ENCODE measurements around the gene GJA5.

Gene GJA5

GRCh38 chr1:147760481-147761260 lies at the start of gene GJA5:
GJA5 (minus strand) TSS chr1:147760602; CDS start chr1:147759238, 1,364 bp downstream.
- no peak within 1 kb of the TSS for H3K4me3 Mint-ChIP-seq
- H3K27me3 Mint-ChIP-seq = peaks cover 1% of the 10 kb centered on the region
- H3K36me3 Mint-ChIP-seq (ENCODE audit: low read depth) = no peaks in the 10 kb centered on the region
- no peak within 1 kb of the TSS for H3K27ac Mint-ChIP-seq
- no peaks in the 10 kb centered on the region for H3K4me1 Mint-ChIP-seq (ENCODE audit: low read depth)
- intact Hi-C loops (cut with micrococcal nuclease) = no loop called here
- H3K9me3 Mint-ChIP-seq = no peaks in the 10 kb centered on the region

- Mint-ChIP-seq H3K27me3 (no peaks in the 10 kb centered on the region), H3K27ac (no peak overlapping the region), H3K4me1 (ENCODE audit: low read depth) (no peaks in the 10 kb centered on the region), H3K9me3 (no peaks in the 10 kb centered on the region), H3K36me3 (ENCODE audit: low read depth) (no peaks in the 10 kb centered on the region), H3K4me3 (no peak overlapping the region)
- intact Hi-C loops (cut with micrococcal nuclease) = no loop called here
Observed at GRCh38 chr1:147809236-147809635, 48.8 kb upstream of the GJA5 start.

- intact Hi-C loops (cut with micrococcal nuclease) = no loop called here
- Mint-ChIP-seq H3K9me3 (no peaks in the 10 kb centered on the region), H3K27ac (no peak overlapping the region), H3K4me1 (ENCODE audit: low read depth) (no peaks in the 10 kb centered on the region), H3K36me3 (ENCODE audit: low read depth) (no peaks in the 10 kb centered on the region), H3K4me3 (no peak overlapping the region), H3K27me3 (no peaks in the 10 kb centered on the region)
Observed at GRCh38 chr1:147808025-147808424, 47.6 kb upstream of the GJA5 start.

- Mint-ChIP-seq H3K4me3 (no peak overlapping the region), H3K4me1 (ENCODE audit: low read depth) (no peaks in the 10 kb centered on the region), H3K9me3 (no peaks in the 10 kb centered on the region), H3K27ac (no peak overlapping the region), H3K27me3 (no peaks in the 10 kb centered on the region), H3K36me3 (ENCODE audit: low read depth) (no peaks in the 10 kb centered on the region)
- intact Hi-C loops (cut with micrococcal nuclease) = no loop called here
Observed at GRCh38 chr1:147807405-147807804, 47.0 kb upstream of the GJA5 start.

GRCh38 chr1:147804942-147805723 lies 44.7 kb upstream of the GJA5 start:
- H3K36me3 Mint-ChIP-seq (ENCODE audit: low read depth) = no peaks in the 10 kb centered on the region
- no peaks in the 10 kb centered on the region for H3K27me3 Mint-ChIP-seq
- H3K9me3 Mint-ChIP-seq = no peaks in the 10 kb centered on the region
- peaks cover 7% of the 10 kb centered on the region for H3K4me1 Mint-ChIP-seq (ENCODE audit: low read depth)
- no peak overlapping the region for H3K4me3 Mint-ChIP-seq
- intact Hi-C loops (cut with micrococcal nuclease) = no loop called here
- no peak overlapping the region for H3K27ac Mint-ChIP-seq

GRCh38 chr1:147800804-147801203 lies 40.4 kb upstream of the GJA5 start:
- Mint-ChIP-seq H3K9me3 (no peaks in the 10 kb centered on the region), H3K27me3 (no peaks in the 10 kb centered on the region), H3K27ac (no peak overlapping the region), H3K4me3 (no peak overlapping the region), H3K4me1 (ENCODE audit: low read depth) (peaks cover 7% of the 10 kb centered on the region), H3K36me3 (ENCODE audit: low read depth) (no peaks in the 10 kb centered on the region)
- intact Hi-C loops (cut with micrococcal nuclease) = no loop called here

GRCh38 chr1:147798731-147799130 lies 38.3 kb upstream of the GJA5 start:
- intact Hi-C loops (cut with micrococcal nuclease) = no loop called here
- peaks cover 5% of the 10 kb centered on the region for H3K27me3 Mint-ChIP-seq
- peaks cover 7% of the 10 kb centered on the region for H3K4me1 Mint-ChIP-seq (ENCODE audit: low read depth)
- H3K27ac Mint-ChIP-seq = no peak overlapping the region
- no peaks in the 10 kb centered on the region for H3K9me3 Mint-ChIP-seq
- H3K4me3 Mint-ChIP-seq = no peak overlapping the region
- no peaks in the 10 kb centered on the region for H3K36me3 Mint-ChIP-seq (ENCODE audit: low read depth)

GRCh38 chr1:147794570-147794969 lies 34.2 kb upstream of the GJA5 start:
- peaks cover 5% of the 10 kb centered on the region for H3K27me3 Mint-ChIP-seq
- no peaks in the 10 kb centered on the region for H3K36me3 Mint-ChIP-seq (ENCODE audit: low read depth)
- H3K27ac Mint-ChIP-seq = no peak overlapping the region
- H3K9me3 Mint-ChIP-seq = no peaks in the 10 kb centered on the region
- intact Hi-C loops (cut with micrococcal nuclease) = no loop called here
- H3K4me1 Mint-ChIP-seq (ENCODE audit: low read depth) = no peaks in the 10 kb centered on the region
- H3K4me3 Mint-ChIP-seq = no peak overlapping the region

- intact Hi-C loops (cut with micrococcal nuclease) = no loop called here
- Mint-ChIP-seq H3K9me3 (no peaks in the 10 kb centered on the region), H3K27me3 (peaks cover 5% of the 10 kb centered on the region), H3K27ac (no peak overlapping the region), H3K4me1 (ENCODE audit: low read depth) (no peaks in the 10 kb centered on the region), H3K4me3 (no peak overlapping the region), H3K36me3 (ENCODE audit: low read depth) (no peaks in the 10 kb centered on the region)
Observed at GRCh38 chr1:147791876-147792275, 31.5 kb upstream of the GJA5 start.

- no peaks in the 10 kb centered on the region for H3K9me3 Mint-ChIP-seq
- intact Hi-C loops (cut with micrococcal nuclease) = no loop called here
- no peak overlapping the region for H3K4me3 Mint-ChIP-seq
- no peaks in the 10 kb centered on the region for H3K4me1 Mint-ChIP-seq (ENCODE audit: low read depth)
- H3K36me3 Mint-ChIP-seq (ENCODE audit: low read depth) = no peaks in the 10 kb centered on the region
- no peaks in the 10 kb centered on the region for H3K27me3 Mint-ChIP-seq
- no peak overlapping the region for H3K27ac Mint-ChIP-seq
Observed at GRCh38 chr1:147787765-147788164, 27.4 kb upstream of the GJA5 start.

GRCh38 chr1:147786536-147786935 lies 26.1 kb upstream of the GJA5 start:
- no peak overlapping the region for H3K27ac Mint-ChIP-seq
- no peaks in the 10 kb centered on the region for H3K9me3 Mint-ChIP-seq
- peaks cover 4% of the 10 kb centered on the region for H3K27me3 Mint-ChIP-seq
- H3K4me3 Mint-ChIP-seq = no peak overlapping the region
- no peaks in the 10 kb centered on the region for H3K36me3 Mint-ChIP-seq (ENCODE audit: low read depth)
- intact Hi-C loops (cut with micrococcal nuclease) = no loop called here
- no peaks in the 10 kb centered on the region for H3K4me1 Mint-ChIP-seq (ENCODE audit: low read depth)

GRCh38 chr1:147785794-147786506 lies 25.5 kb upstream of the GJA5 start:
- Mint-ChIP-seq H3K36me3 (ENCODE audit: low read depth) (no peaks in the 10 kb centered on the region), H3K4me3 (no peak overlapping the region), H3K27ac (no peak overlapping the region), H3K9me3 (no peaks in the 10 kb centered on the region), H3K27me3 (peaks cover 7% of the 10 kb centered on the region), H3K4me1 (ENCODE audit: low read depth) (no peaks in the 10 kb centered on the region)
- intact Hi-C loops (cut with micrococcal nuclease) = no loop called here

GRCh38 chr1:147784941-147785340 lies 24.5 kb upstream of the GJA5 start:
- no peaks in the 10 kb centered on the region for H3K4me1 Mint-ChIP-seq (ENCODE audit: low read depth)

GRCh38 chr1:147781056-147781471 lies 20.7 kb upstream of the GJA5 start:
- Mint-ChIP-seq H3K9me3 (no peaks in the 10 kb centered on the region), H3K27ac (no peak overlapping the region), H3K36me3 (ENCODE audit: low read depth) (no peaks in the 10 kb centered on the region), H3K4me3 (no peak overlapping the region), H3K4me1 (ENCODE audit: low read depth) (no peaks in the 10 kb centered on the region), H3K27me3 (peaks cover 8% of the 10 kb centered on the region)
- intact Hi-C loops (cut with micrococcal nuclease) = no loop called here

More at GRCh38 chr1:147784941-147785340, 24.5 kb upstream of the GJA5 start:
- no peak overlapping the region for H3K27ac Mint-ChIP-seq
- H3K27me3 Mint-ChIP-seq = peaks cover 8% of the 10 kb centered on the region
- no peaks in the 10 kb centered on the region for H3K36me3 Mint-ChIP-seq (ENCODE audit: low read depth)
- H3K4me3 Mint-ChIP-seq = no peak overlapping the region
- intact Hi-C loops (cut with micrococcal nuclease) = no loop called here
- no peaks in the 10 kb centered on the region for H3K9me3 Mint-ChIP-seq
